ENCODE data around the gene FMN2. TPM values are rescaled to one million over a fixed set of nuclear protein-coding genes. Genes with fewer than 3 reads are reported as not detected.
A peak's percentile ranks its signal among the peaks of the same experiment; 100 is the strongest.

FMN2 gene
- total RNA-seq, 1 donor from 2014 or later: 13.2 TPM

DNA sequence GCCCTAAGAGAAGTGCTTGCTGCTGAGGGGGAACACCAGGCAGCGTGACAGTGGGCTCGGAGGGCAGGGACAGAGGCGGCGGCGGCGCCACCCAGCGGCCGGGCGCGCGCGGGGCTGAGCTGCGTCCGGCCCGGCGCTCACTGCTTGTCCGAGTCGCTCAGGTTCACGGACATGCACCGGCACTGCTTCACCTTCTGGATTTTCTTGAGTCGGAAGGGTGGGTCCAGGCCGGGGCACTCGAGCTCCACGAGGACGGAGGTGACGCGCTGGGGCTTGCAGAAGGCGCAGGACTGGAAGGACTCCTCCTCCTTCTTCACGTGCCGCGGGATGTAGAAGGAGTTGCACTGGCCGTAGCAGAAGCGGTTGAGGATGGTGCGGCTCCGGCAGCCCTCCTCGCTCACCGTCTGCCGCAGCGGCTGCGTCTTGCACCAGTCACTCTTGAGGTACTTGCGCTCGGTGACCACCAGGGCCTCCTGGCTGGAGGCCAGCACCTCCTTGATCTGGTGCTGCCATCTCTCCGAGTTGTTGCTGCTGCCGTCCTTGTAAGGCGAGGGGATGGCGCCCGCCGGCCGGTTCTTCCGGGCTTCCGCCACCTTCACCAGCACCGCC lies 401.3 kb downstream of the FMN2 start:
- no peak overlapping the region for H3K27ac Mint-ChIP-seq (ENCODE audit: unreplicated experiment)
- H3K27me3 Mint-ChIP-seq (ENCODE audit: low read depth): peaks cover 20% of the 10 kb centered on the region
- TF ChIP-seq, protein P1, sequence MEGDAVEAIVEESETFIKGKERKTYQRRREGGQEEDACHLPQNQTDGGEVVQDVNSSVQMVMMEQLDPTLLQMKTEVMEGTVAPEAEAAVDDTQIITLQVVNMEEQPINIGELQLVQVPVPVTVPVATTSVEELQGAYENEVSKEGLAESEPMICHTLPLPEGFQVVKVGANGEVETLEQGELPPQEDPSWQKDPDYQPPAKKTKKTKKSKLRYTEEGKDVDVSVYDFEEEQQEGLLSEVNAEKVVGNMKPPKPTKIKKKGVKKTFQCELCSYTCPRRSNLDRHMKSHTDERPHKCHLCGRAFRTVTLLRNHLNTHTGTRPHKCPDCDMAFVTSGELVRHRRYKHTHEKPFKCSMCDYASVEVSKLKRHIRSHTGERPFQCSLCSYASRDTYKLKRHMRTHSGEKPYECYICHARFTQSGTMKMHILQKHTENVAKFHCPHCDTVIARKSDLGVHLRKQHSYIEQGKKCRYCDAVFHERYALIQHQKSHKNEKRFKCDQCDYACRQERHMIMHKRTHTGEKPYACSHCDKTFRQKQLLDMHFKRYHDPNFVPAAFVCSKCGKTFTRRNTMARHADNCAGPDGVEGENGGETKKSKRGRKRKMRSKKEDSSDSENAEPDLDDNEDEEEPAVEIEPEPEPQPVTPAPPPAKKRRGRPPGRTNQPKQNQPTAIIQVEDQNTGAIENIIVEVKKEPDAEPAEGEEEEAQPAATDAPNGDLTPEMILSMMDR (conservative IDR thresholded peaks at IDR 0.05): peak; percentile 59
- no peaks in the 10 kb centered on the region for H3K9me3 Mint-ChIP-seq
- peak overlapping the region; percentile 80 for H3K4me3 Mint-ChIP-seq
- H3K36me3 Mint-ChIP-seq (ENCODE audit: low read depth): no peaks in the 10 kb centered on the region
- DNase-seq (ENCODE audit: low read depth, low spot score): peak; percentile 50
- H3K4me1 Mint-ChIP-seq: peaks cover 3% of the 10 kb centered on the region

DNA sequence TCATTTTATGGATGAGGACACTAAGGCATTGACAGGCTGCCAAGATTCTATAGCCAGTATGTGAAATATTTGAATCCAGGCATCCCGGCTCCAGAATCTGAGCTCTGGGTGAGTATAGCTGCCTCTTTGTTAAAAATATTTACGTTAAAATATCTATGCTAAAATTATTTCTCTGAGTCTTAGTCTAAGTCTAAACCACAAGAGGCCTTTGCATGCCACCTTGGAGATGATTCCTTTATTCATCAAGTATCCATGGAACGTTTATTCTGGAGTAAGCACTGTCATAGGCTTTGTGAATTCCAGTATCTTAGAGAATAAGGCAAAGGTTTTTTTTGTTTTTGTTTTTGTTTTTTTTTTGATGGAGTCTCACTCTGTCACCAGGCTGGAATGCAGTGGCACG lies 403.9 kb downstream of the FMN2 start:
- H3K27me3 Mint-ChIP-seq (ENCODE audit: low read depth): peaks cover 20% of the 10 kb centered on the region
- no peaks in the 10 kb centered on the region for H3K36me3 Mint-ChIP-seq (ENCODE audit: low read depth)
- DNase-seq (ENCODE audit: low read depth, low spot score): no peak
- TF ChIP-seq, protein P1 (conservative IDR thresholded peaks at IDR 0.05): no peak
- H3K9me3 Mint-ChIP-seq: no peaks in the 10 kb centered on the region
- H3K4me1 Mint-ChIP-seq: peaks cover 3% of the 10 kb centered on the region
- no peak overlapping the region for H3K4me3 Mint-ChIP-seq
- no peak overlapping the region for H3K27ac Mint-ChIP-seq (ENCODE audit: unreplicated experiment)

DNA sequence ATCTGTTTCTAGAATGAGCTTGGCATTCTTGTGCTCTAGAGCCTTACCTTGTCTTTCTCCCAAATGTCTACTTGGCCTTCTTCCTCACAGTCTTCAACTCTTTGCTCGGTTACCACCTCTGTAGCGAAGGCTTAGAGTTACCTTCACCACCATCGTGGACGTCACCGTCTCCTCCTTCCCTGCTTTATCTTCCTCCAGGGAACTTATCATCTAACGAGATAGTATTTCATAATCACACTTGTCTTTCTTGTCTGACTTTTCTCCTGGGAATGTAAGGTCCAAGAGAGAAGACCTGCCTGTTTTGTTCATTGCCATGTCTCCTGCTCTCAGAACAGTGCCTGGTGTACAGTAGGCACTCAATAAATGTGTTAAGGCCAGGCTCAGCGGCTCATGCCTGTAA lies 404.7 kb downstream of the FMN2 start:
- Mint-ChIP-seq H3K4me3 (no peak overlapping the region), H3K27ac (ENCODE audit: unreplicated experiment) (peak overlapping the region; percentile 66), H3K27me3 (ENCODE audit: low read depth) (peaks cover 13% of the 10 kb centered on the region), H3K36me3 (ENCODE audit: low read depth) (no peaks in the 10 kb centered on the region), H3K4me1 (peaks cover 3% of the 10 kb centered on the region), H3K9me3 (no peaks in the 10 kb centered on the region)
- no peak for DNase-seq (ENCODE audit: low read depth, low spot score)
- TF ChIP-seq, protein P1 (conservative IDR thresholded peaks at IDR 0.05): no peak

DNA sequence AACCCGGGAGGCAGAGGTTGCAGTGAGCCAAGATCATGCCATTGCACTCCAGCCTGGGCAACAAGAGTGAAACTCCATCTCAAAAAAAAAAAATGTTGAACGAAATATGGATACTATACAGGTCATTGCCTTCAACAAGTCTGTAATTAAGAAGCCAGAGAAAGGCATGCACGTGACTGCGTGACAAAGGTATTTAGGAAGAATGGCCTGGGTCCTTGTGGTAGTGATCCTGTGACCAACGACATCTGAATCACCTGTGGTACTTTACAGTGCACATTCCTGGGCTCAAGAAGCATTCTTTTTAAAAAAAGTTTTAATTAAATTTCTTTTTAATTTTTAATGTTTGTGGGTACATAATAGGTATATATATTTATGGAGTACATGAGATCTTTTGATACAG lies 405.3 kb downstream of the FMN2 start:
- H3K4me1 Mint-ChIP-seq: peaks cover 3% of the 10 kb centered on the region
- H3K4me3 Mint-ChIP-seq: no peak overlapping the region
- TF ChIP-seq, protein P1 (conservative IDR thresholded peaks at IDR 0.05): no peak
- no peaks in the 10 kb centered on the region for H3K36me3 Mint-ChIP-seq (ENCODE audit: low read depth)
- no peaks in the 10 kb centered on the region for H3K9me3 Mint-ChIP-seq
- DNase-seq (ENCODE audit: low read depth, low spot score): no peak
- no peak overlapping the region for H3K27ac Mint-ChIP-seq (ENCODE audit: unreplicated experiment)
- H3K27me3 Mint-ChIP-seq (ENCODE audit: low read depth): peaks cover 8% of the 10 kb centered on the region

DNA sequence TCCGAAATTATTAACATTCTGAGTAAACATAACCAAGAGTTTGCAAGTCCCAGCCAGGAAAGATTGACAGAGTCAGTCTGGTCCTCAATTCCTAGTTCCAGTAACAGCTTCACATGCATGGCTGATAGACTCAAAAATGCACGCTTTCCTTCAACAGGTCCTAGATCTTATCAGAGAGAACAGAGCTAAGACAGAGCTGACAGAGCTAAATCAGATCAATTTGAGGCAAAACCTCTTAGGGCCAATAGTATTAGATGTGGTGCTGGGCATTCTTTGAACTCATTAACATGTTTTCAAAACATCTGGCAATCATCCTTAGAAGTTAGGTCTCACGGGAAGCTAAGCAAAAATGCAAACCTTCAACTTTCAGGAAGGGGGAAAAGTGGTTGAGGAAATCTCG lies 406.2 kb downstream of the FMN2 start:
- H3K4me1 Mint-ChIP-seq: peaks cover 3% of the 10 kb centered on the region
- TF ChIP-seq, protein P1 (conservative IDR thresholded peaks at IDR 0.05): no peak
- DNase-seq (ENCODE audit: low read depth, low spot score): no peak
- H3K36me3 Mint-ChIP-seq (ENCODE audit: low read depth): no peaks in the 10 kb centered on the region
- no peak overlapping the region for H3K27ac Mint-ChIP-seq (ENCODE audit: unreplicated experiment)
- H3K27me3 Mint-ChIP-seq (ENCODE audit: low read depth): peaks cover 4% of the 10 kb centered on the region
- H3K9me3 Mint-ChIP-seq: no peaks in the 10 kb centered on the region
- no peak overlapping the region for H3K4me3 Mint-ChIP-seq
